GM18511 (cell line): ENCODE data around the gene ERLIN1.
"Not testable (repeated sequence)": the region's sequence is repeated elsewhere in the genome, so short reads cannot be mapped to it uniquely, and the experiment has no call there.

Source experiments
- ATAC-seq: cut with Tn5 transposase; IDR thresholded peaks from one replicate; pipeline ENCODE4 v1.9.1; 2021; ENCODE audit warnings: mild to moderate bottlenecking, moderate library complexity; ENCODE audit not compliant: unreplicated experiment

Gene ERLIN1

DNA sequence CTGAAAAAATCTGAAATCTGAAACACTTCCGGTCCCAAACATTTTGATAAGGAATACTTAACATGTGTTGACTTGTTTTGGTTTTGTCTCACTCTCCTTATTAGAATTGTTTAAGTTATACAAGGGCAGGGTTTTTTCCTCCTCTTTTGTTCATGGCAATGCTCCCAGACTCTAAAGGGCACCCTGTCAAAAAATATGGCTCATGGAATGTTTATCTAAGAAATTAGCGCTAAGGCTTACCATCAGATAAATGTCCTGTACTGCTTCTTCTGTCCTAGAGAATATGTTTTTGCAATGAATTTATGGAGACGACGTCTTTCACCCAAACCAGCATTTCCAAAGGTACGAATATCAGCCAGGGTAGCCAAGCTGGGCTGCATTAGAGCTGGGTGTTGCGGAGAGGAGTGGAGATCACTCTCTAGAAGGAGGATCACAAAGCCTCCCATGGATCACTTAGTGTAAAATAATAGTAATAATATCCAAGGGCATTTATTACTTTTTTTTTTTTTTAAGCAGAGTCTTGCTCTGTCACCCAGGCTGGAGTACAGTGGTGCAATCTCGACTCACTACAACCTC lies 46.8 kb downstream of the ERLIN1 start:
- no peak for ATAC-seq

GRCh38 chr10:100135486-100135885 lies 50.3 kb downstream of the ERLIN1 start:
- ATAC-seq, result no peak

- no peak for ATAC-seq
Measured at GRCh38 chr10:100133801-100134200, 52.0 kb downstream of the ERLIN1 start.

- no peak for ATAC-seq
Measured at GRCh38 chr10:100132427-100132826, 53.4 kb downstream of the ERLIN1 start.

DNA sequence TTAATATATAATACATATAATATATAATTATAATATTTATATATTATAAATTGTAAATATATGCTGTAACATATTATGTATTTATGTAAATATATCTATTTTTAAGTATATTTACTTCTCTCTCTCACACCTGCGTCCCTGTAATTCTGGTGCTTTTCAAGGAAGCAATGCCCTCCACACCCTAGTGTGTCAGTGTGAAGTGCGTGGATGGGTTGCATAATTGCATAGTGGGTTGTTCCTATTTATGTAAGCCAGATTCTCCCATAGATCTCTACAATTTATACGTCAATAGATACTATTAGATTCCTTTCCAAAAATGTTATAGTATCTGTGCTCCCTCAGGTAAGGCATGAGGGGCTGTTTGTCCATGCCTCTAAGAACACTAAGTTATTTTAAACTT lies 54.3 kb downstream of the ERLIN1 start:
- ATAC-seq, result no peak

DNA sequence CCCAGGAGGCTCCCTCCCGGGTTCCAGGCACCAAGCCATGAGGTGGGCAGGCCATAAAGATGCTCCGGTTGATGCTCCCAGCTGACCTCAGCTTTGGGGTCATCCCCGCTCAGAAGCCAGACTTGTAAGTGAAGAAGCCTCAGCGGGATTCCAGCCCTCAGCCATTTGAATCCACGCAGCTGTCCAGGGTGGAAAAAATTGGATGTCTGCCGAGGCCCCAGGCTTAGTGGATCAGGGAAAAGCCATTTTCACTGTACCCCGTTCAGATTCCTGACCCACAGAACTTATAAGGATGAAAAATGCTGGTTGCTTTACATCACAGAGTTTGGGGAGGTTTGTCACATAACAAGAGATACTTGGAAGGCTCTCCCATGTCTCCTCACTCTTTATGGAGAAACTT lies 55.0 kb downstream of the ERLIN1 start:
- no peak for ATAC-seq

- ATAC-seq, result no peak
Measured at GRCh38 chr10:100129424-100129823, 56.4 kb downstream of the ERLIN1 start.

- no peak for ATAC-seq
Measured at GRCh38 chr10:100128951-100129350, 56.9 kb downstream of the ERLIN1 start.

GRCh38 chr10:100125335-100125734 lies 60.5 kb downstream of the ERLIN1 start:
- not testable (repeated sequence) for ATAC-seq

- ATAC-seq, result no peak
Measured at GRCh38 chr10:100124097-100124496, 61.7 kb downstream of the ERLIN1 start.

- ATAC-seq, result no peak
Measured at GRCh38 chr10:100122780-100123179, 63.0 kb downstream of the ERLIN1 start.

GRCh38 chr10:100120550-100120949 lies 65.3 kb downstream of the ERLIN1 start:
- no peak for ATAC-seq

GRCh38 chr10:100119726-100120125 lies 66.1 kb downstream of the ERLIN1 start:
- no peak for ATAC-seq

GRCh38 chr10:100114976-100115770 lies 70.7 kb downstream of the ERLIN1 start:
- ATAC-seq, result no peak

GRCh38 chr10:100114460-100114859 lies 71.4 kb downstream of the ERLIN1 start:
- no peak for ATAC-seq

GRCh38 chr10:100109670-100110069 lies 76.2 kb downstream of the ERLIN1 start:
- ATAC-seq, result no peak

- no peak for ATAC-seq
Measured at GRCh38 chr10:100106865-100107264, 79.0 kb downstream of the ERLIN1 start.

DNA sequence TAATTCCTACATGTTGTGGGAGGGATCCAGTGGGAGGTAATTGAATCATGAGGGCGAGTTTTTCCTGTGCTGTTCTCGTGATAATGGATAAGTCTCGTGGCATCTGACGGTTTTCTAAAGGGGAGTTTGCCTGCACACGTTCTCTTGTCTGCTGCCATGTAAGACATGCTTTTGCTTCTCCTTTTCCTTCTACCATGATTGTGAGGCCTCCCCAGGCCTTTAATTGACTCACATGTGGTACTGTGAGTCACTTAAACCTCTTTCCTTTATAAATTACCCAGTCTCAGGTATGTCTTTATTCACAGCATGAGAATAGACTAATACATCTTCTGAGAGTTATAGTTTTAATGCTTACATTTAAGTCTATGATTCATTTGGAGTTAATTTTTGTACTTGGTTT lies 81.5 kb downstream of the ERLIN1 start:
- no peak for ATAC-seq

- ATAC-seq, result no peak
Measured at GRCh38 chr10:100103581-100103980, 82.2 kb downstream of the ERLIN1 start.

- no peak for ATAC-seq
Measured at GRCh38 chr10:100101192-100102076, 84.4 kb downstream of the ERLIN1 start.

- ATAC-seq, result no peak
Measured at GRCh38 chr10:100100651-100101184, 85.1 kb downstream of the ERLIN1 start.
